Measurements from ENCODE around the gene CNTN1.

The CNTN1 gene

GRCh38 chr12:40770781-40771180, 78.5 kb downstream of the CNTN1 start:
- no peak for DNase-seq (ENCODE audit: low spot score)

GRCh38 chr12:40775661-40776060, 83.4 kb downstream of the CNTN1 start:
- DNase-seq (ENCODE audit: low spot score) = no peak

- no peak for DNase-seq (ENCODE audit: low spot score)
Measured at GRCh38 chr12:40784102-40784501, 91.9 kb downstream of the CNTN1 start.

GRCh38 chr12:40788276-40788675, 96.0 kb downstream of the CNTN1 start:
- no peak for DNase-seq (ENCODE audit: low spot score)

- DNase-seq (ENCODE audit: low spot score) = no peak
Measured at GRCh38 chr12:40792792-40793386, 100.7 kb downstream of the CNTN1 start.

GRCh38 chr12:40793471-40793870, 101.2 kb downstream of the CNTN1 start:
- DNase-seq (ENCODE audit: low spot score) = no peak

- no peak for DNase-seq (ENCODE audit: low spot score)
Measured at GRCh38 chr12:40794087-40794486, 101.8 kb downstream of the CNTN1 start.

- no peak for DNase-seq (ENCODE audit: low spot score)
Measured at GRCh38 chr12:40801082-40801481, 108.8 kb downstream of the CNTN1 start.

- no peak for DNase-seq (ENCODE audit: low spot score)
Measured at GRCh38 chr12:40801861-40802260, 109.6 kb downstream of the CNTN1 start.

- no peak for DNase-seq (ENCODE audit: low spot score)
Measured at GRCh38 chr12:40802656-40803055, 110.4 kb downstream of the CNTN1 start.

- no peak for DNase-seq (ENCODE audit: low spot score)
Measured at GRCh38 chr12:40819436-40820108, 127.3 kb downstream of the CNTN1 start.

- no peak for DNase-seq (ENCODE audit: low spot score)
Measured at GRCh38 chr12:40820794-40821484, 128.7 kb downstream of the CNTN1 start.

GRCh38 chr12:40825156-40825555, 132.9 kb downstream of the CNTN1 start:
- DNase-seq (ENCODE audit: low spot score) = no peak

- no peak for DNase-seq (ENCODE audit: low spot score)
Measured at GRCh38 chr12:40827683-40828592, 135.7 kb downstream of the CNTN1 start.

- DNase-seq (ENCODE audit: low spot score) = no peak
Measured at GRCh38 chr12:40828593-40828990, 136.4 kb downstream of the CNTN1 start.

- DNase-seq (ENCODE audit: low spot score) = no peak
Measured at GRCh38 chr12:40829738-40830144, 137.5 kb downstream of the CNTN1 start.

- no peak for DNase-seq (ENCODE audit: low spot score)
Measured at GRCh38 chr12:40831916-40832315, 139.7 kb downstream of the CNTN1 start.

GRCh38 chr12:40832668-40833067, 140.4 kb downstream of the CNTN1 start:
- DNase-seq (ENCODE audit: low spot score) = no peak

GRCh38 chr12:40833818-40834217, 141.6 kb downstream of the CNTN1 start:
- DNase-seq (ENCODE audit: low spot score) = no peak

GRCh38 chr12:40834321-40834720, 142.1 kb downstream of the CNTN1 start:
- no peak for DNase-seq (ENCODE audit: low spot score)

- no peak for DNase-seq (ENCODE audit: low spot score)
Measured at GRCh38 chr12:40837891-40838429, 145.7 kb downstream of the CNTN1 start.

- no peak for DNase-seq (ENCODE audit: low spot score)
Measured at GRCh38 chr12:40843495-40843894, 151.3 kb downstream of the CNTN1 start.
